ENCODE measurements around the gene CTSZ. TPM values are rescaled to one million over a fixed set of nuclear protein-coding genes. Genes with fewer than 3 reads are reported as not detected.

CTSZ gene
- total and polyA plus RNA-seq, 2 experiments from 2014 or later, result 5.0 to 161 TPM

DNA sequence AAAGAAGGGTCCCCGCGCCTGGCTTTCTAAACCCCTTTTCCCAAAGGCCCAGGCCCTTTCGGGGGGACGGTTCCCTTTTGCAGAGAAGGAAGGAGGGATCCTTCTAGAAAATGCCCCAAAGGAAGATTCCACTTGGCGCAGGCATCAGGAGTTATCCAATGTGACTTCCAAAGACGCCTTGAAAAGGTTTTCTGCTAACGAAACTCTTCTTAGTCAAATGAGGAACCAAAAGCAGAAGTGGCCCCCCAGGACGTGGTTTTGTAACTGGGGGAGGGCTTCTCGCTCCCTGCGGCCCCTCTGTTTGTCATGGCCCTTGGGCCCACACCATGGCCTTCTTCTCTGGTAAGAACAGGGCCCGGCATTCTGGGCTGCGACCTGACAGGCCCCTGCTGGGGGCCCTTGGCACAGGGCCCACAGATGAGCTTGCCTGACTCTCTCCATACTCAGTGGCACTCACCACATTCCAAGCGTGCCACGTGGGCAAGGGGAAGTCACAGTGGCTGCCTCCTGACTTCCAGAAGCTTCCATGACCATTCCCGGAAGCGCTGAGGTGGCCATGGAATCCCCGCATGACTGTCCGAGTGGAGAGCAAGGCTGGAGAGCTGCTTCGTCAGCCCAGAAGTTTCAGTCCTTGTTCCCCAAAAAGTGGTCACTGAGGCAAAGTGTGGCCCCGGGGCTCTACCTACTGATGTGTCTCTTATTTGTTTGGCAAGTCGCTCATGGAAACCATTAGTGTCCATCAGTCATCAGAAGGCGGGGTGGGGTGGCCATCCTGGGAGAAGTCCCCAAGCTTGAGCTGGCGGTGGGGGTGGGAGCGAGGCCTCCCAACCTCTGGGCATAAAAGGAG lies 834 bp upstream of the CTSZ start:
- no peaks in the 10 kb centered on the region for H4K20me1 ChIP-seq (ENCODE audit: insufficient read depth, poor library complexity, severe bottlenecking)
- H3K27ac ChIP-seq, result no peak overlapping the region
- no peak overlapping the region for H3K4me3 ChIP-seq
- H3K4me2 ChIP-seq, result peak overlapping the region; percentile 98
- no peaks in the 10 kb centered on the region for H3K27me3 ChIP-seq
- no peaks in the 10 kb centered on the region for H3K9me2 ChIP-seq (replicated peaks; ENCODE audit: insufficient read depth)
- H3K79me2 ChIP-seq, result peaks cover 12% of the 10 kb centered on the region
- no peaks in the 10 kb centered on the region for H3K9me3 ChIP-seq (ENCODE audit: low read depth)
- 96% methylated on average over 23 of the region's 24 CpGs for WGBS (ENCODE audit: low lambda C conversion rate, missing lambda C conversion rate)
- peaks cover 15% of the 10 kb centered on the region for H3K4me1 ChIP-seq (ENCODE audit: insufficient read depth)
- peak overlapping the region; percentile 64 for H2AFZ ChIP-seq
- no peak for DNase-seq (ENCODE audit: low spot score)
- TF ChIP-seq EZH2phosphoT487 (IDR thresholded peaks at IDR 0.05; ENCODE audit: low read depth, severe bottlenecking, unreplicated experiment), result no peak
- TF ChIP-seq EZH2 (IDR thresholded peaks at IDR 0.05; ENCODE audit: borderline replicate concordance), result no peak
- TF ChIP-seq, protein P1, sequence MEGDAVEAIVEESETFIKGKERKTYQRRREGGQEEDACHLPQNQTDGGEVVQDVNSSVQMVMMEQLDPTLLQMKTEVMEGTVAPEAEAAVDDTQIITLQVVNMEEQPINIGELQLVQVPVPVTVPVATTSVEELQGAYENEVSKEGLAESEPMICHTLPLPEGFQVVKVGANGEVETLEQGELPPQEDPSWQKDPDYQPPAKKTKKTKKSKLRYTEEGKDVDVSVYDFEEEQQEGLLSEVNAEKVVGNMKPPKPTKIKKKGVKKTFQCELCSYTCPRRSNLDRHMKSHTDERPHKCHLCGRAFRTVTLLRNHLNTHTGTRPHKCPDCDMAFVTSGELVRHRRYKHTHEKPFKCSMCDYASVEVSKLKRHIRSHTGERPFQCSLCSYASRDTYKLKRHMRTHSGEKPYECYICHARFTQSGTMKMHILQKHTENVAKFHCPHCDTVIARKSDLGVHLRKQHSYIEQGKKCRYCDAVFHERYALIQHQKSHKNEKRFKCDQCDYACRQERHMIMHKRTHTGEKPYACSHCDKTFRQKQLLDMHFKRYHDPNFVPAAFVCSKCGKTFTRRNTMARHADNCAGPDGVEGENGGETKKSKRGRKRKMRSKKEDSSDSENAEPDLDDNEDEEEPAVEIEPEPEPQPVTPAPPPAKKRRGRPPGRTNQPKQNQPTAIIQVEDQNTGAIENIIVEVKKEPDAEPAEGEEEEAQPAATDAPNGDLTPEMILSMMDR (IDR thresholded peaks at IDR 0.05; ENCODE audit: poor library complexity), result no peak
- H3K36me3 ChIP-seq (replicated peaks; ENCODE audit: insufficient read depth, low read depth), result no peaks in the 10 kb centered on the region

DNA sequence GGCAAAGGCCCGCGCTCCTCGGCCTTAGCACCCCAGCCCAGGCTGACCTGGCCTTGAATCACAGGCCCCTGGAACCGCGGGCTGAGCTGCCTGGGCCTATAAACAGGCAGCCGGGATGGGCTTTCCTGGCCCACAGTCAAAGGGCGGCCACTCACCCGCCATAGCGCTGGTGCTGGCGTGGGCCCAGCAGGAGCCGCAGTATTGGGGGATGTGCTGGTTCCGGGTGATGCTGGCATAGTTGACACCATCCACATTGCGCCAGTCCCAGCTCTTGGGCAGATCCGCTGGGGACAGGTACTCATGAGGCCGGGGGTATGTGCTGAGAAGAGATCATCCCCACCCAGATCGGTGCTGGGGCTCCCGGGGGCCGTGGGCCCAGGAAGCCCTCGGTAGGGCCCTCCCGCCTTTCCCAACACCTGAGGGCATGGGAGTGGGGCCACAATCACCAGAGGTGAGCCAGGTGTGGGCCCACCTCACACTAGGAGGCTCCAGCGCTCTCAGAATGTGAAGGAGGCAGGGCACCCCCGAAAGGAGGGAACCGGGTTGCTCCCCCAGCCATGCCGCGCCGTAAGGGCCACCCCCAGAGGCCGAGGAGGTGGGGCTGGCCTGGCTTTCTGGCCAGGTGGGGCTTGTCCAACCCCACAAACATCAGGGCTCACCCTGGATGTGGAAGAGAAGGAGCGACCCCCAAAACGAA lies 739 bp downstream of the CTSZ start:
- TF ChIP-seq EZH2 (IDR thresholded peaks at IDR 0.05; ENCODE audit: borderline replicate concordance), result no peak
- TF ChIP-seq, protein P1 (IDR thresholded peaks at IDR 0.05; ENCODE audit: poor library complexity), result no peak
- no peak for TF ChIP-seq EZH2phosphoT487 (IDR thresholded peaks at IDR 0.05; ENCODE audit: low read depth, severe bottlenecking, unreplicated experiment)
- DNase-seq (ENCODE audit: low spot score), result no peak
- Histone ChIP-seq H3K27ac (peak overlapping the region; percentile 23), H2AFZ (peak overlapping the region; percentile 64), H3K4me2 (peak overlapping the region; percentile 98), H3K27me3 (no peaks in the 10 kb centered on the region), H3K9me2 (replicated peaks; ENCODE audit: insufficient read depth) (no peaks in the 10 kb centered on the region), H3K9me3 (ENCODE audit: low read depth) (no peaks in the 10 kb centered on the region), H3K36me3 (replicated peaks; ENCODE audit: insufficient read depth, low read depth) (no peaks in the 10 kb centered on the region), H3K79me2 (peaks cover 12% of the 10 kb centered on the region), H4K20me1 (ENCODE audit: insufficient read depth, poor library complexity, severe bottlenecking) (no peaks in the 10 kb centered on the region), H3K4me3 (peak overlapping the region; percentile 42), H3K4me1 (ENCODE audit: insufficient read depth) (peaks cover 15% of the 10 kb centered on the region)
- WGBS (ENCODE audit: low lambda C conversion rate, missing lambda C conversion rate), result 72% methylated on average over 28 of the region's 29 CpGs

DNA sequence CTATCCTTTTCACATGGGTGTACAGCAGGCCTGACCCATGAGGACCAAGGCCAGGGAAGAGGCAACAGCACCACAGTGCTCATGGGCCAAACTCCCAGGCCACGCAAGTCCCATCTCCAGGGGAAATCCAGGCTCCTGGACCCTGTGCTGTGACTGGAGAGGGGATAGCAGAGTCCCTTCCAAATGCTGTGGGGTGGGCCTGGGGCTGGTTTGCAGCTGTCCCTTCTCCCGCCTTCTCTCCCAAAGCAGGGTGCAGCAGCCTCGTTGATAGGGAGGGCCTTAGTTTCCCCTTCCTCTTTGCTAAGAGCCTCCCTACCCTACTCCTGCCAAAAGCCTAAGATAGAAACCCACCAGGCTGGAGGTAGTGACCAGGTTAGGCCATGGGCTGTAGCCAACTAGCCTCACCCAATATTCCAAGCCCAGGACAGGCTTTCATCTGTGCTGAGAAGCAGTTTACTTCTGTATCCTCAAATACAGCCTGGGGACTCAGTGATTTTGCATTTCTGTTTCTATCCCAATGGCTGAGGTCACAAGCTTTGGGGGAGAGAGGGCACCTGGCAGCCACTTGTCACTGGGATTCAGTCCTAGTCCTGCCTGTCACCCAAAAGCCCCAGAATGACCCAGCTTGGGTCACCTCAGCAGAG lies 1.4 kb downstream of the CTSZ start:
- Histone ChIP-seq H3K4me1 (ENCODE audit: insufficient read depth) (peaks cover 15% of the 10 kb centered on the region), H3K27ac (no peak overlapping the region), H2AFZ (no peak overlapping the region), H3K36me3 (replicated peaks; ENCODE audit: insufficient read depth, low read depth) (no peaks in the 10 kb centered on the region), H3K4me2 (peak overlapping the region; percentile 98), H4K20me1 (ENCODE audit: insufficient read depth, poor library complexity, severe bottlenecking) (no peaks in the 10 kb centered on the region), H3K79me2 (peaks cover 12% of the 10 kb centered on the region), H3K9me3 (ENCODE audit: low read depth) (no peaks in the 10 kb centered on the region), H3K27me3 (no peaks in the 10 kb centered on the region), H3K9me2 (replicated peaks; ENCODE audit: insufficient read depth) (no peaks in the 10 kb centered on the region), H3K4me3 (no peak overlapping the region)
- TF ChIP-seq, protein P1 (IDR thresholded peaks at IDR 0.05; ENCODE audit: poor library complexity), result no peak
- TF ChIP-seq EZH2 (IDR thresholded peaks at IDR 0.05; ENCODE audit: borderline replicate concordance) (no peak), EZH2phosphoT487 (IDR thresholded peaks at IDR 0.05; ENCODE audit: low read depth, severe bottlenecking, unreplicated experiment) (no peak)
- 92% methylated on average over 3 of the region's 3 CpGs for WGBS (ENCODE audit: low lambda C conversion rate, missing lambda C conversion rate)
- DNase-seq (ENCODE audit: low spot score), result no peak
